GM21529 (cell line): ENCODE measurements around the gene SPZ1.
"Not testable (repeated sequence)": the region's sequence is repeated elsewhere in the genome, so short reads cannot be mapped to it uniquely, and the experiment has no call there.

ENCODE experiments used
- ATAC-seq: cut with Tn5 transposase; IDR thresholded peaks from one replicate; pipeline ENCODE4 v1.9.1; 2021; ENCODE audit not compliant: unreplicated experiment

Gene SPZ1, protein sequence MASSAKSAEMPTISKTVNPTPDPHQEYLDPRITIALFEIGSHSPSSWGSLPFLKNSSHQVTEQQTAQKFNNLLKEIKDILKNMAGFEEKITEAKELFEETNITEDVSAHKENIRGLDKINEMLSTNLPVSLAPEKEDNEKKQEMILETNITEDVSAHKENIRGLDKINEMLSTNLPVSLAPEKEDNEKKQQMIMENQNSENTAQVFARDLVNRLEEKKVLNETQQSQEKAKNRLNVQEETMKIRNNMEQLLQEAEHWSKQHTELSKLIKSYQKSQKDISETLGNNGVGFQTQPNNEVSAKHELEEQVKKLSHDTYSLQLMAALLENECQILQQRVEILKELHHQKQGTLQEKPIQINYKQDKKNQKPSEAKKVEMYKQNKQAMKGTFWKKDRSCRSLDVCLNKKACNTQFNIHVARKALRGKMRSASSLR

DNA sequence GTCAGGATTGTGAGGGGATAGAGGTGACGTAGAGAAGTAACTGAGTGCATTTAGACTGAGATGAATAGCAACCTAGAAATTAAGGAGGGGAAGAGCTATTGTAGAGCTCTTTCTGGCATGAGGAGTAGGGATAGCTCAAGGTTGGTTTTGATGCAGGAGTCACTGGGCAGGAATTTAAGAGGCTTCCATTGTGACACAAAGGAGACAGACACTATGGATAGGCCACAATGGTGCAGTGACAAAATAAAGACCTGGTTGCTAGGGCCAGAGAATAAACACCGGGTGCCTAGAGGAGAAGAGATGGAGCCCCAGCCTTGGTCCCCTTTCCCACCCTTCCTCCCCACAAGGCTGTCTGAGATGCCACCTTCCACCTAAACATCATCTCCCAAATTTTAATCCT, at the start of gene SPZ1:
TSS of gene SPZ1 (plus strand) at position 301 of the 400 bp plus-strand sequence. CDS start 214 bp downstream, outside the sequence.
- no peak for ATAC-seq

DNA sequence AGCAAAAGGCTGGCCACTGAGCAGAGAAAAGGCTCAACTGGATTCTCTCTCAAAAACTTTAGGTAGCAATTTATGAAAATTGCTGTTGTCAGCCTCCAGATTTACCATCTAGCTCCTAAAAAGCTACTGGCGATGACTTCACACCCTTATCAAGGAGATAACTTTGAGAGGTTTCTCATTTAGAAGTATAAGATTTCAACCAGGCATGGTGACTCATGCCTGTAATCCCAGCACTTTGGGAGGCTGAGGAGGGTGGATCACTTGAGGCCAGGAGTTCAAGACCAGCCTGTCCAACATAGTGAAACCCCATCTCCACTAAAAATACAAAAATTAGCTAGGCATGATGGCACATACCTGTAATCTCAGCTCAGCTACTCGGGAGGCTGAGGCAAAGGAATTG, 49.3 kb upstream of the SPZ1 start:
- not testable (repeated sequence) for ATAC-seq

DNA sequence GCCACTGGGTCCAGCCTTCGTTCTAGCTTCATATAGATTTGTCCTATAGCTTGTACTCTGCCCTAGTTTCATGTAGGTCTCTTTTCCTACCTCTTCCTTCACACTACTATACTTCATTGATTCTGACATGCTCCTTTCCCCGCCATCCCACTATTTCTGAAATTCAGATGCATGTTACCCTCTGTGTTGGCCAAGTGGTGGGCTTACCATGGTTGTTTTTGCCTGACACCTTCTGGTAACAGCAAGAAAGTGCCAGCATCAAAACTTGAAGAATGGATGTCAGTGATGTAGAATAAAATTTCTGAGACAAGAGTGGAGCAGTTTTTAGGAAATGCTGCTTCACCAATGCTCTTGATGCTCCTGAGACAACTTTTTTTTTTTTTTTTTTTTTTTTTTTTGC, 44.5 kb upstream of the SPZ1 start:
- ATAC-seq: no peak

DNA sequence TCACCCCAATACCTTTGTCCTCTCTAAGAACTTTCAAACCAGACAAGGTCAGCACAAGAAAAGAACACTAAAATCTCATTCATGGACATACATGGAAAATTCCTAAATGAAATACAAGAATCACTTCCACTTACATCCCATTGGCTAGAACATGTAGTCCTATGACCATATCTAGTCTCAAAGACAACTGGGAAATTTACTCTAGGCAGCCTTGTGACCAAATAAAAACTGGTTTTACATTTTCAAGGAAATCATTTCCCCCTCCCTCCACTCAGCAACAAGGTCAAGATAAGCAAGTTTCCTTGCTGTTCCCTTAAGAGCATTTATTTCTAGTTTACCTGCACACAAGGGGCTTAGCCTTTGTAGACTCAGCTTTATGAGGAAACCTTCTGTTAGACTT, 43.6 kb upstream of the SPZ1 start:
- no peak for ATAC-seq

DNA sequence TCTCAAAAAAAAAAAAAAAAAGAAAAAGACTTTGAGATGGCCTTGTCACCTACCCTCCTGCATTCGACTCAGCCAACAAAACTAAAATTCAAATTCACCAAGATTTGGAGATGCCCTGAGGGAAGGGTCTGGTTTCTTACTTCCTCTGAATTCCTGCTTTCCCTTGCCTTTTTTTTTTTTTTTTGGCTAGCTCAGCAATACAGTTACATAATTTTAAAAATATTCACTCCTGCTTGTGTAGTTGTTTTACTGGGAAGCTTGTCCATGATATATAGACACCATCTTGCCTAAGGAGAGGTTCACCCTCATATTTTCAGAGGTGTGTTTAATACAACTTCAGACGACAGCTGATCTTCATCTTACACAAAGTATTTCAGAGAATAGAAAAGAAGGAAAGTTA, 42.6 kb upstream of the SPZ1 start:
- no peak for ATAC-seq

DNA sequence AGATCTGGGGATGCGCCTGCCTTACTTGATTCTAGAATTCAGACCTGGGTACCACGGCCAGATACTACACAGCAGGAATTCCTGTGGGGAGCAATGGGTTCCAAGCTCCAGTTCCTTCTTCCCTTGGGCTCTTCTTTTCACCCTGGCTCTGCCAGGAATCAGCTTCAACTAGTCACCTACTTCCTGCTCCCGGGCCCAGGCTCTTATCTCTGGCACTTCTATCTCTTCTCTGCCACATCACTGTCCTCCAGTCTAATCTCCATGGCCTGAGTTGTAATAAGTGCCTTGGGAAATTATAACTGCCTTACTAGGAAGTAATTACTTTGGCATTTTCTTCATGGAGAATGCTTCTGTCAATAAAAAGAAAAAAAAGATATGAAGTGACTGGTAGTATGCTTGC, 37.7 kb upstream of the SPZ1 start:
- no peak for ATAC-seq

DNA sequence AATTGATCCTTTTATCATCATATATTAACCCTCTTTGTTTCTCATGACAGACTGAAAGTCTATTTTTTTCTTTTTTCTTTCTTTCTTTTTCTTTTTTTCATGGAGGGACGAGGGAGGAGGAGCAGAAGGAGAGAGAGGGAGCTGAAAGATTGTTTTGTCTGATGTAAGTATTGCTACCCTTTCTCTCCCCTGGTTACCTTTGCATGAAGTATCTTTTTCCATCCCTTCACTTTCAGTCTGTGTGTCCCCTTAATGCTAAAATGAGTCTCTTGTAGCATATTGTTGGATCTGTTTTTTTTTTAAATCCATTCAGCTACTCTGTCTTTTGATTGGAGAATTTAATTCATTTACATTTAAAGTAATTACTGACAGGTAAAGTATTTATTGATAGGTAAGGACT, 36.4 kb upstream of the SPZ1 start:
- no peak for ATAC-seq

DNA sequence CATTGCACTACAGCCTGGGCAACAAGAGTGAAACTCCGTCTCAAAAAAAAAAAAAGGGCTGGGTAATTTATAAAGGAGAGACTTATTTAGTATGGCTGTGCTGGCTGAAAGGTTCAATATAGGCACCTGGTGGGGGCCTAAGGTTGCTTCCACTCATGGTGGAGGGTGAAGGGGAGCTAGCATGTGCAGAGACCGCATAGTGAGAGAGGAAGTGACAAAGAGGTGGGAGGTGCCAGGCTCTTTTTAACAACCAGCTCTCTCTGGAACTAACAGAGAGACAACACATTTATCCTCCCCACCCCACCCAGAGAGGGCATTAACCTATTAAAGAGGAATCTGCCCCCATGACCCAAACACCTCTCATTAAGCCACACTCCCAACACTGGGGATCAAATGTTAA, 35.1 kb upstream of the SPZ1 start:
- no peak for ATAC-seq

DNA sequence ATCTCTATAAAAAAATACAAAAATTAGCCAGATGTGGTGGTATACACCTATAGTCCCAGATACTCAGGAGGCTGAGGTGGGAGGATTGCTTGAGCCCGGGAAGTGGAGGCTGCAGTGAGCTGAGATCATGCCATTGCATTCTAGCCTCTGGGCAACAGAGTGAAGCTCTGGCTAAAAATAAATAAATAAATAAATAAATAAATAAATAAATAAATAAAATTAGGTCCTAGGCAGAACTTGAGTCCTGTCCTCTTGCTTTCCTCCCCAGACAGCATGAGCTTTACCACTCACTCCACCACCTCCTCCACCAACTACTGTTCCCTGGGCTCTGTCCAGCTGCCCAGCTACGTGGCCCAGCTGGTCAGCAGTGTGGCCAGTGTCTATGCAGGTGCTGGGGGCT, 31.6 kb upstream of the SPZ1 start:
- no peak for ATAC-seq

DNA sequence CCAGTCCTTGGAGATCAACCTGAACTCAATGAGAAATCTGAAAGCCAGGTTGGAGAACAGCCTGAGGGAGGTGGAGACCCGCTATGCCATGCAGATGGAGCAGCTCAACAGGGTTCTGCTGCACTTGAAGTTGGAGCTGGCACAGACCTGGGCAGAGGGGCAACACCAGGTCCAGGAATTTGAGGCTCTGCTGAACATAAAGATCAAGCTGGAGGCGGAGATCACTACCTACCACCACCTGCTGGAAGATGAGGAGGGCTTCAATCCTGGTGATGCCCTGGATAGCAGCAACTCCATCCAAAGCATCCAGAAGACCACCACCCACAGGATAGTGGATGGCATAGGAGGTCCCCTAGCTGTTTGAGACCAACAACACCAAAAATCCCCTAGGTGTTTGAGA, 30.5 kb upstream of the SPZ1 start:
- no peak for ATAC-seq

DNA sequence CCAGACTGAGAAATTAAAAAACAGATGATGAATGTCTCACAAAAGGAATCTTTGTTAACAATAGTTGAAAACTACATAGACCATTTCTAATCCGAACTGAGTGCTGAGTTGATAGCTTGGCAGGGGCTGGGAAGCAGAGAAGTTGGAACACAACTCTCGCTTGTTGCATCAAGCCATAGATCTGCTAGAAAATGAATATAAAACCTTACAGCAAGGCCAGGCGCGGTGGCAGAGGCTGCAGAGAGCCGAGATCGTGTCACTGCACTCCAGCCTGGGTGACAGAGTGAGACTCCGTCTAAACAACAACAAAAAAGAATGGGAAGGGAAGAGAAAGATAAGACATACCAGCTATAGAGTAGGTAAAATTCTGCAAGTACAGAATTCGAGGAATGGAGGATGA, 28.0 kb upstream of the SPZ1 start:
- ATAC-seq: no peak

DNA sequence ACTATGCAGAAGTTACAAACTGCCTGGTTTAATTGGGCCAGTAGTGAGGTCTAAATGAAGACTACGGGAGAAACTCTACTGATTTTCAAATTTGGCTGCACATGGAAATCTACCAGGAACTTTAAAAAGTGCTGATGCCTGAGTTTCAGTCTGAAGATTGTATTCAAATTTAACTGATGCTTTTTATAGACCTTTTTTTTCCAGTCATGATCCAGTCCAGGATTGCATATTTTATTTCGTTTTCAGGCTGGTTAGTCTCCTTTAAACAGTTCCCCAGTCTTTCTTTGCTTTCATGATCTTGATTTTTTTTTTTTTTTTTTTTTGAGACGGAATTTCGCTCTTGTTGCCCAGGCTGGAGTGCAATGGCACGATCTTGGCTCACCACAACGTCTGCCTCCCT, 23.7 kb upstream of the SPZ1 start:
- ATAC-seq: no peak

DNA sequence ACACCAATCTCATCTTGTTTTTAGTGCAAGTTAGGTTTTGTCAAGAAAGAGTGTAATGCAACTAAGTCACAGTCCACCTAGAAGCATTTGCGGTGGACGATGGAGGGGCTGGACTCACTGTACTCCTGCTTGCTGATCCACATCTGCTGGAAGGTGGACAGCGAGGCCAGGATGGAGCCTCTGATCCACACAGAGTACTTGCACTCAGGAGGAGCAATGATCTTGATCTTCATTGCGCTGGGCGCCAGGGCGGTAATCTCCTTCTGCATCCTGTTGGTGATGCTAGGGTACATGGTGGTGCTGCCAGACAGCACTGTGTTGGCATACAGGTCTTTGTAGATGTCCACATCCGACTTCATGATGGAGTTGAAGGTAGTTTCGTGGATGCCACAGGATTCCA, 20.2 kb upstream of the SPZ1 start:
- ATAC-seq: no peak

DNA sequence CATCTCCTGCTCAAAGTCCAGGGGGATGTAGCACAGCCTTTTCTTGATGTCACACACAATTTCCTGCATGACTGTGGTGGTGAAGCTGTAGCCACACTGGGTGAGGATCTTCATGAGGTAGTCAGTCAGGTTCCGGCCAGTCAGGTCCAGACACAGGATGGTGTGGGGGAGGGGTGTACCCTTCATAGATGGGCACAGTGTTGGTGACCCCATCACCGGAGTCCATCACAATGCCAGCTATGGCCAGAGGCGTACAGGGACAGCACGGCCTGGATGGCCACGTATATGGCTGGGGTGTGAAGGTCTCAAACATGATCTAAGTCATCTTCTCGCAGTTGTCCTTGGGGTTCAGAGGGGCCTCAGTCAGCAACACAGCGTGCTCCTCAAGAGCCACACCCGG, 19.7 kb upstream of the SPZ1 start:
- ATAC-seq: no peak

DNA sequence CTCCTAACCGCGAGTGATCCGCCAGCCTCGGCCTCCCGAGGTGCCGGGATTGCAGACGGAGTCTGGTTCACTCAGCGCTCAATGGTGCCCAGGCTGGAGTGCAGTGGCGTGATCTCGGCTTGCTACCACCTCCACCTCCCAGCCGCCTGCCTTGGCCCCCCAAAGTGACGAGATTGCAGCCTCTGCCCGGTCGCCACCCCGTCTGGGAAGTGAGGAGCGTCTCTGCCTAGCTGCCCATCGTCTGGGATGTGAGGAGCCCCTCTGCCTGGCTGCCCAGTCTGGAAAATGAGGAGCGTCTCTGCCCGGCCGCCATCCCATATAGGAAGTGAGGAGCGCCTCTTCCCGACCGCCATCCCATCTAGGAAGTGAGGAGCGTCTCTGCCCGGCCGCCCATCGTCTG, 19.0 kb upstream of the SPZ1 start:
- not testable (repeated sequence) for ATAC-seq

DNA sequence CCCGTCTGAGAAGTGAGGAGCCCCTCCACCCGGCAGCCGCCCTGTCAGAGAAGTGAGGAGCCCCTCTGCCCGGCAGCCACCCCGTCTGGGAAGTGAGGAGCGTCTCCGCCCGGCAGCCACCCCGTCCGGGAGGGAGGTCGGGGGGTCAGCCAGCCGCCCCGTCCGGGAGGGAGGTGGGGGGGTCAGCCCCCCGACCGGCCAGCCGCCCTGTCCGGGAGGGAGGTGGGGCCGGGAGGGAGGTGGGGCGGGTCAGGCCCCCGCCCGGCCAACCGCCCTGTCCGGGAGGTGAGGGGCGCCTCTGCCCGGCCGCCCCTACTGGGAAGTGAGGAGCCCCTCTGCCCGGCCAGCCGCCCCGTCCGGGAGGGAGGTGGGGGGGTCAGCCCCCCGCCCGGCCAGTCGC, 18.5 kb upstream of the SPZ1 start:
- ATAC-seq: not testable (repeated sequence)

DNA sequence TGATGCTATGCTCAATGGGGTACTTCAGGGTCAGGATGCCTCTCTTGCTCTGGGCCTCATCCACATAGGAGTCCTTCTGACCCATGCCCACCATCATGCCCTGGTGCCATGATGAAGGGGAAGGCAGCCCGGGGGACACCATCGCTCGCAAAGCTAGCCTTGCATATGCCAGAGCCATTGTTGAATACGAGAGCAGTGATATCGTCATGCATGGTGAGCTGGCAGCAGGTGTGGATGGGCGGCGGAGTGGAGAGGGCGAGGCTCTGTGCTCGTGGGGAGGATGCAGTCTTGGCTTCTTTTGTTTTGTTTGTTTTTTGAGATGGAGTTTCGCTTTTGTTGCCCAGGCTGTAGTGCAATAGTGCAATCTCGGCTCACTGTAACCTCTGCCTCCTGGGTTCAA, 17.2 kb upstream of the SPZ1 start:
- ATAC-seq: no peak

DNA sequence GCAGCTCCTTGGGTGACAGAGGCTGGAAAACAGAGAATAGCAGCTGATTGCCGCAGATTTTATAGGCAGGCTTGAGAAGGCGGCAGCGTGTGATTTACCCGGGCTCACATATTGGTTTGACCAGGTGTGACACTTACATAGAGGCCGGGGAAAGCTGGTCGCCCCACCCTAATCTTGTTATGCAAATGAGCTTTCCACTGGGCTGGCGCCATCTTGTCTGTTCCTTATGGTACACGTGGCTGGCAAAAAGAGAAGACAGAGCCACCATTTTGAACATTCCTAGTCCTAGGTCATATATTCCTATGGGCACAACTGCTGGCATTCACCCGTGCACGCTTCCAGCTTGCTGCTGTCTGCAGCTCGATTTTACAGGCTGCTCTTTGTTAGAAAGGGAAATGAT, 11.3 kb upstream of the SPZ1 start:
- ATAC-seq: no peak

DNA sequence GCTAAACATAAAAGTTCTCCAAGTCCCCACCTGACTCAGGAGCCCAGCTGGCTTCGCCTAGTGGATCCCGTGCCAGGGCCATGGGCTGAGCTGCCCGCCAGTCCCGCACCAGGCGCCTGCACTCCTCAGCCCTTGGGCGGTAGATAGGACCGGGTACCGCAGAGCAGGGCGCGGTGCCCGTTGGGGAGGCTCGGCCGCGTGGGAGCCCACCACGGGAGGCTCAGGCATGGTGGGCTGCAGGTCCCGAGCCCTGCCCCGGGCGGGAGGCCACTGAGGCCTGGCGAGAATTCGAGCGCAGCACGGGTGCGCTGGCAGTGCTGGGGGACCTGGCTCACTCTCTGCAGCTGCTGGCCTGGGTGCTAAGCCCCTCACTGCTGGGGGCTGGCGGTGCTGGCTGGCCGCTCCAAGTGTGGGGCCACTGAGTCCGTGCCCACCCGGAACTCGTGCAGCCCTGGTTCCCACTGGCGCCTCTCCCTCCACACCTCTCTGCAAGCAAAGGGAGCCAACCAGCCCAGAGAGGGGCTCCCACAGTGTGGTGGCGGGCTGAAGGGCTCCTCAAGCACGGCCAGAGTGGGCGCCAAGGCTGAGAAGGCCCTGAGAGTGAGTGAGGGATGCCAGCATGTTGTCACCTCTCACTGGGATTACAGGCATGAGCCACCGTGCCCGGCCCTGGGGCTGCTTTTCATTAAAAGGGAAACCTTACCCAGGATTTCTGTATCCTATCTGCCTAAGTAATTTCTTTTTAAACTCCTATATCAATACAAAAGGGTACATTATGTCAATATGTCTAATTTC, 9.7 kb upstream of the SPZ1 start:
- no peak for ATAC-seq

DNA sequence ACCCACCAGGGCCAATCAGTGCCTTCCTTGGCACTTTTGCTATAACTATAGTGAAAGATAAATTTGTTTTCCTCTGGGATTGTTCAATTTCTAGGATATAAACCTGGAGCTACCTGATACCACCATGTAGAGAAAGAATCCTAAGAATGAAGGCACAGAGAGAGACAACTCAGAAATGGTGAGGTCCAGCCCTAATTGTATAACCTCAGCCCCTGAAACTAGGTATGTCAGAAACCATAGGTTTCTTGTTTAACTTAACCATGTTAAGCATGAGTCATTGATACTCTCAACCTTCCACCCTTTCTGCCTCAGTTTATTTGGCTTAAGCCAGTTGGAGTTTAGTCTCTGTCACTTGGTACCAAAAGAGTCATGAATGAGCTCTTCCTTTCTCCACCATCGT, 4.6 kb upstream of the SPZ1 start:
- ATAC-seq: no peak

DNA sequence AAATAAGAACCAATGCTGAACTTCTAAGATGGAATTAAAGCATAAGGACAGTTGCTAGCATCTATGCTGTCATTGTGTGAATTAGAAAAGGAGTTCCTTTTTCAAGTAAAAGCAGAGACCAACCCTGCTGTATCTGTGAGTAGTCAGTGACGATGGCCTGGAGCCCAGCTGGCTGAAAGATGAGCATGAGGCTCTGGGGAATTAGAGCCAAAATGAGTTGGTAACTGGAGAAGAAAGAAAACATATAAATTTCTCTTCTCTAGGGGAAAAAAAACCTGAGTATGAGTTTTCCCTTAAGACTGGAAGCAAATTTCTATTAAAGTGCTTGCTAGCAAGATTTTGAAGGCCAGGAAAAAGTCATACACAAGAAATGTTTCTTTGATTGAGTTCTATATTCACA, 1.6 kb upstream of the SPZ1 start:
- ATAC-seq: no peak

DNA sequence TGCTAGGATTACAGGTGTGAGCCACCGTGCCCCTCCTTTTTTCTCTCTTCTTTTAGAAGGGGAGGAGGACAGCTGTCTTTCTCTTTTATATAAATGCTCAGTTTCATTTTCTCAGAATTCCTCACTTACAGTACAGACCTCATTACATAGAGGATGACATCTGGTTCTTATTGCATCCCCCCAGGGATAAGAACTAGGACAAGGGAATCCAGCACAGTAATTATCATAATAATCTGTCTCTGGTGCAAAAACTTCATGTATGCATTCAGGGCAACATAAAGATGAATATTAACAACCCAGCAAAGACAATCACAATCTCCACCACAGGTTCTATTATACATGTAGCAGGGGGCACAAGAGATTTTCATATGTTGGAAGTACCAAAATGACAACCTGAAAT, 5.1 kb downstream of the SPZ1 start:
- ATAC-seq: no peak
